GM12878 (cell line): ENCODE measurements around the gene INCA1. TPM values are rescaled to one million over a fixed set of nuclear protein-coding genes. Genes with fewer than 3 reads are reported as not detected.

Experiments used
- ATAC-seq: fragments of 200-7000 bp; cut with Tn5 transposase; 3 replicates; pipeline ENCODE4 v1.9.1; 2020; ENCODE audit warnings: mild to moderate bottlenecking, moderate library complexity
- BruUV-seq: library from RNA; stranded (reverse); fragments of 400-500 nt; replicated peaks from 2 replicates; lab custom pipeline; 2021; lab: Mats Ljungman, UMichigan
- CTCF ChIA-PET: fragments of 300-600 bp; sonication (Branson Sonifier 250); formaldehyde crosslinking; extraction: SDS; loops from one replicate; lab custom pipeline; 2021; ENCODE audit warnings: inconsistent platforms; lab: Yijun Ruan, JAX
- POLR2A ChIA-PET: fragments of 350-600 bp; formaldehyde crosslinking; extraction: SDS; loops from one replicate; lab custom pipeline; 2021; ENCODE audit warnings: inconsistent platforms; lab: Charles Lee
- RAD21 ChIA-PET: fragments of 300-600 bp; sonication (Branson Sonifier 250); formaldehyde crosslinking; loops from one replicate; lab custom pipeline; 2023; ENCODE audit warnings: antibody characterized with exemption; ENCODE audit not compliant: unreplicated experiment; lab: Charles Lee
- SMC1A ChIA-PET: fragments of 300-600 bp; sonication (Branson Sonifier 250); formaldehyde crosslinking; loops from one replicate; lab custom pipeline; 2023; ENCODE audit not compliant: unreplicated experiment, uncharacterized antibody; lab: Charles Lee
- DNase-seq: peaks from one replicate; pipeline ENCODE4 v3.0.0-alpha.2; 2011; ENCODE audit warnings: low read depth, low spot score
- FAIRE-seq: peaks from 3 replicates; lab custom pipeline; 2011; peaks lifted over from hg19 to GRCh38; lab: Jason Lieb, UNC
- H2AFZ ChIP-seq: 2 replicates; pipeline ENCODE4 v1.6.0; 2011; ENCODE audit warnings: low read depth, low read length, control low read depth; ENCODE audit not compliant: control insufficient read depth
- H3K27ac ChIP-seq: 2 replicates; pipeline ENCODE4 v1.5.1; 2011; ENCODE audit warnings: control low read depth; ENCODE audit not compliant: control insufficient read depth, insufficient read depth
- H3K27me3 ChIP-seq, 2 experiments: replicated peaks in 1 of 2; 2 replicates each; pipeline versions ENCODE4 v1.6.0 to v1.6.1; 2011; ENCODE audit warnings: low read length in 1 of 2; ENCODE audit not compliant: control insufficient read depth in 2 of 2, insufficient read depth in 2 of 2
- H3K36me3 ChIP-seq, 2 experiments: 2 replicates each; pipeline ENCODE4 v1.5.1; 2011; ENCODE audit warnings: low read length in 1 of 2; ENCODE audit not compliant: control insufficient read depth in 2 of 2, insufficient read depth in 2 of 2
- H3K4me1 ChIP-seq: 2 replicates; pipeline ENCODE4 v1.6.1; 2011; ENCODE audit warnings: mild to moderate bottlenecking, low read length, moderate library complexity, mixed read lengths; ENCODE audit not compliant: control insufficient read depth, insufficient read depth
- H3K4me2 ChIP-seq: 2 replicates; pipeline ENCODE4 v1.6.0; 2011; ENCODE audit warnings: control low read depth; ENCODE audit not compliant: control insufficient read depth, insufficient read depth
- H3K4me3 ChIP-seq: fragments of 200-600 bp; sonication (generic); 2 replicates; pipeline ENCODE4 v1.5.1; 2016
- H3K79me2 ChIP-seq: 2 replicates; pipeline ENCODE4 v1.6.0; 2011; ENCODE audit warnings: low read length; ENCODE audit not compliant: control insufficient read depth, insufficient read depth
- H3K9ac ChIP-seq: 2 replicates; pipeline ENCODE4 v1.8.0; 2011; ENCODE audit warnings: low read length, control low read depth, mixed read lengths; ENCODE audit not compliant: control insufficient read depth, insufficient read depth
- H3K9me3 ChIP-seq: replicated peaks from 3 replicates; pipeline ENCODE4 v1.5.1; 2011; ENCODE audit warnings: mild to moderate bottlenecking, low read length; ENCODE audit not compliant: control insufficient read depth, insufficient read depth
- H4K20me1 ChIP-seq: 2 replicates; pipeline ENCODE4 v1.6.0; 2011; ENCODE audit not compliant: control insufficient read depth, insufficient read depth
- ASH2L ChIP-seq: fragments of 300-600, 200-600 bp; sonication (generic); IDR thresholded peaks from 2 replicates; pipeline ENCODE4 v1.6.1; 2017; ENCODE audit warnings: low read depth, mild to moderate bottlenecking, borderline replicate concordance
- CBFB ChIP-seq: IDR thresholded peaks from 2 replicates; pipeline ENCODE4 v1.6.1; 2016; ENCODE audit warnings: antibody characterized with exemption, low read depth
- CREM ChIP-seq: IDR thresholded peaks from 2 replicates; pipeline ENCODE4 v1.6.1; 2014; ENCODE audit warnings: antibody characterized with exemption, low read depth
- FOS ChIP-seq: IDR thresholded peaks from 3 replicates; pipeline ENCODE4 v1.6.1; 2011; ENCODE audit warnings: borderline replicate concordance; ENCODE audit not compliant: insufficient read length; ENCODE audit errors: extremely low read depth
- HDGF ChIP-seq: fragments of 450-650 bp; IDR thresholded peaks from 2 replicates; pipeline ENCODE4 v1.6.1; 2016; ENCODE audit warnings: antibody characterized with exemption
- HSF1 ChIP-seq: fragments of 150-350 bp; IDR thresholded peaks from 2 replicates; pipeline ENCODE4 v1.6.1; 2014; ENCODE audit warnings: mild to moderate bottlenecking, low read depth, low read length
- IKZF2 ChIP-seq, 2 experiments: fragments of 450-650 bp; IDR thresholded peaks; 2 replicates each; pipeline ENCODE4 v1.6.1; 2017; ENCODE audit warnings: mild to moderate bottlenecking in 2 of 2, moderate library complexity in 2 of 2
- JUNB ChIP-seq: IDR thresholded peaks from 2 replicates; pipeline ENCODE4 v1.6.1; 2016; ENCODE audit warnings: antibody characterized with exemption, mild to moderate bottlenecking
- KDM1A ChIP-seq: fragments of 200-600 bp; sonication (generic); IDR thresholded peaks from 2 replicates; pipeline ENCODE4 v1.6.1; 2016; ENCODE audit warnings: borderline replicate concordance
- MXI1 ChIP-seq: fragments of 150-350 bp; IDR thresholded peaks from 2 replicates; pipeline ENCODE4 v1.6.1; 2011; ENCODE audit warnings: low read depth, mild to moderate bottlenecking, inconsistent platforms, low read length, improper control_type of control experiment
- NFYA ChIP-seq: IDR thresholded peaks from 2 replicates; pipeline ENCODE4 v1.6.1; 2011; ENCODE audit warnings: low read depth, mild to moderate bottlenecking, low read length, improper control_type of control experiment, borderline replicate concordance
- POLR2AphosphoS5 ChIP-seq: IDR thresholded peaks from 2 replicates; pipeline ENCODE4 v1.6.1; 2011; ENCODE audit warnings: mild to moderate bottlenecking, low read length, inconsistent platforms
- SMAD5 ChIP-seq: IDR thresholded peaks from 2 replicates; pipeline ENCODE4 v1.6.1; 2016; ENCODE audit warnings: antibody characterized with exemption, low read depth
- TARDBP ChIP-seq: IDR thresholded peaks from 2 replicates; pipeline ENCODE4 v1.6.1; 2016; ENCODE audit warnings: borderline replicate concordance
- TCF3 ChIP-seq: IDR thresholded peaks from 2 replicates; pipeline ENCODE4 v1.6.1; 2012; ENCODE audit warnings: low read depth, mild to moderate bottlenecking, low read length, borderline replicate concordance; ENCODE audit not compliant: insufficient read depth
- ZBED1 ChIP-seq: IDR thresholded peaks from 2 replicates; pipeline ENCODE4 v1.6.1; 2016; ENCODE audit warnings: borderline replicate concordance
- ZNF217 ChIP-seq: fragments of 450-650 bp; IDR thresholded peaks from 2 replicates; pipeline ENCODE4 v1.6.1; 2017; ENCODE audit warnings: antibody characterized with exemption, mild to moderate bottlenecking
- ZNF274 ChIP-seq: IDR thresholded peaks from one replicate; pipeline ENCODE4 v1.8.0; 2011; ENCODE audit not compliant: insufficient read length, insufficient read depth
- WGBS: methylation state at CpG from one replicate; pipeline ENCODE4 v1.1.6; 2016; ENCODE audit warnings: low lambda C conversion rate; ENCODE audit not compliant: insufficient replicate concordance, insufficient coverage; ENCODE audit errors: missing lambda C conversion rate; 5-methylcytosine and 5-hydroxymethylcytosine counted together
- in situ Hi-C: fragments of 300-500 bp; cut with MboI; formaldehyde crosslinking; loops from 9 replicates; pipeline ENCODE4 v1.14.3; 2018; ENCODE audit warnings: mixed read lengths
- intact Hi-C: fragments of 100-400 bp; cut with micrococcal nuclease; formaldehyde crosslinking; loops from one replicate; pipeline ENCODE4 v1.14.2; 2022; ENCODE audit not compliant: unreplicated experiment
- polyA plus RNA-seq, 11 experiments: library from polyadenylated mRNA; depleted of rRNA in 4 of 11; unstranded in 6 of 11; stranded (reverse) in 5 of 11; fragments of >200 nt; fragmentation: Nextera tagmentation in 4 of 11; fragmentation: Illumina TruSeq in 1 of 11; extraction: Ambion mirVana in 4 of 11; extraction: Trizol in 1 of 11; gene quantifications; 1 replicate in 1 of 11; 2 replicates in 10 of 11; pipeline versions ENCODE4 v1.2.1 to v1.2.3, GENCODE V29; 2011 to 2016; ENCODE audit warnings: inconsistent platforms in 2 of 11, missing spikeins in 2 of 11, low read depth in 1 of 11
- total RNA-seq, 4 experiments: library from RNA; depleted of rRNA in 3 of 4; stranded (reverse); fragments of >200 nt in 3 of 4; fragmentation: Illumina TruSeq in 1 of 4; extraction: Trizol in 1 of 4; gene quantifications; 2 replicates each; pipeline versions ENCODE4 v1.2.1 to v1.2.3, GENCODE V29; 2013 to 2021
- TF ChIP-seq, protein P1 (sequence below): fragments of 450-650 bp; IDR thresholded peaks from 2 replicates; pipeline ENCODE4 v1.6.1; 2017; ENCODE audit warnings: antibody characterized with exemption, mild to moderate bottlenecking, moderate library complexity

The INCA1 gene
- total and polyA plus RNA-seq, 10 of the 15 experiments (the other 5 are each of a cell fraction or from before 2014, with no cell fraction given), result 0.19 to 1.8 (median 0.45) TPM

GRCh38 chr17:4958102-4958501 is 39.2 kb downstream of the INCA1 start:
- intact Hi-C loops (no loop called here), in situ Hi-C loops (no loop called here)
- H2AFZ ChIP-seq, result no peak overlapping the region
- H3K4me3 ChIP-seq, result no peak overlapping the region
- H3K4me2 ChIP-seq, result no peak overlapping the region
- ChIA-PET POLR2A (interaction anchor here (0.6 to 1.2 kb wide), 2 partner anchors 8 to 101 kb away, joined by 4 to 5 read pairs; no protein-coding TSS in a partner anchor), SMC1A (interaction anchor here (0.6 to 1.6 kb wide), 2 partner anchors 48 to 350 kb away, joined by 3 read pairs; no protein-coding TSS in a partner anchor), RAD21 (interaction anchor here (1.1 kb wide), 1 partner anchor 9 kb away, joined by 3 read pairs; the partner anchor contains the start of gene SPAG7), CTCF (interaction anchor here (3.0 to 3.8 kb wide), 2 partner anchors 9 to 49 kb away, joined by 16 to 21 read pairs; partner anchors contain the start of gene SPAG7)
- no peak for DNase-seq
- H3K9me3 ChIP-seq, result no peaks in the 10 kb centered on the region
- H4K20me1 ChIP-seq, result no peaks in the 10 kb centered on the region
- no peak overlapping the region for H3K9ac ChIP-seq
- no peaks in the 10 kb centered on the region for H3K79me2 ChIP-seq
- TF ChIP-seq ZBED1 (no peak), CREM (no peak), HSF1 (no peak), TCF3 (no peak), IKZF2 (IDR thresholded peaks at IDR 0.05) (no peak), JUNB (no peak), SMAD5 (no peak), FOS (no peak), MXI1 (no peak), ASH2L (no peak), POLR2AphosphoS5 (no peak), HDGF (no peak), TARDBP (no peak), CBFB (no peak), ZNF217 (no peak), ZNF274 (no peak), KDM1A (no peak), NFYA (no peak)
- TF ChIP-seq, protein P1, sequence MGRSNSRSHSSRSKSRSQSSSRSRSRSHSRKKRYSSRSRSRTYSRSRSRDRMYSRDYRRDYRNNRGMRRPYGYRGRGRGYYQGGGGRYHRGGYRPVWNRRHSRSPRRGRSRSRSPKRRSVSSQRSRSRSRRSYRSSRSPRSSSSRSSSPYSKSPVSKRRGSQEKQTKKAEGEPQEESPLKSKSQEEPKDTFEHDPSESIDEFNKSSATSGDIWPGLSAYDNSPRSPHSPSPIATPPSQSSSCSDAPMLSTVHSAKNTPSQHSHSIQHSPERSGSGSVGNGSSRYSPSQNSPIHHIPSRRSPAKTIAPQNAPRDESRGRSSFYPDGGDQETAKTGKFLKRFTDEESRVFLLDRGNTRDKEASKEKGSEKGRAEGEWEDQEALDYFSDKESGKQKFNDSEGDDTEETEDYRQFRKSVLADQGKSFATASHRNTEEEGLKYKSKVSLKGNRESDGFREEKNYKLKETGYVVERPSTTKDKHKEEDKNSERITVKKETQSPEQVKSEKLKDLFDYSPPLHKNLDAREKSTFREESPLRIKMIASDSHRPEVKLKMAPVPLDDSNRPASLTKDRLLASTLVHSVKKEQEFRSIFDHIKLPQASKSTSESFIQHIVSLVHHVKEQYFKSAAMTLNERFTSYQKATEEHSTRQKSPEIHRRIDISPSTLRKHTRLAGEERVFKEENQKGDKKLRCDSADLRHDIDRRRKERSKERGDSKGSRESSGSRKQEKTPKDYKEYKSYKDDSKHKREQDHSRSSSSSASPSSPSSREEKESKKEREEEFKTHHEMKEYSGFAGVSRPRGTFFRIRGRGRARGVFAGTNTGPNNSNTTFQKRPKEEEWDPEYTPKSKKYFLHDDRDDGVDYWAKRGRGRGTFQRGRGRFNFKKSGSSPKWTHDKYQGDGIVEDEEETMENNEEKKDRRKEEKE, result no peak
- peaks cover 4 to 8% of the 10 kb centered on the region in 2 experiments for H3K36me3 ChIP-seq
- FAIRE-seq, result no peak
- no TSS peak for BruUV-seq
- no peak overlapping the region for H3K27ac ChIP-seq
- WGBS, result 52% methylated on average over 3 of the region's 3 CpGs
- no peaks in the 10 kb centered on the region for H3K27me3 ChIP-seq
- no peak for ATAC-seq
- H3K4me1 ChIP-seq, result no peaks in the 10 kb centered on the region
